Stimulated activated CD8-positive, alpha-beta memory T cell treated with anti-CD3 and anti-CD28 coated beads, Interleukin-12 subunit alpha, Interleukin-12 subunit beta, amount 100 ng/mL, for 24 hours (primary cell): Measurements from ENCODE around the gene SND1.

Experiments used
- DNase-seq: peaks from one replicate; pipeline ENCODE4 v3.0.0-alpha.2; 2020; ENCODE audit errors: extremely low read depth

Gene SND1

DNA sequence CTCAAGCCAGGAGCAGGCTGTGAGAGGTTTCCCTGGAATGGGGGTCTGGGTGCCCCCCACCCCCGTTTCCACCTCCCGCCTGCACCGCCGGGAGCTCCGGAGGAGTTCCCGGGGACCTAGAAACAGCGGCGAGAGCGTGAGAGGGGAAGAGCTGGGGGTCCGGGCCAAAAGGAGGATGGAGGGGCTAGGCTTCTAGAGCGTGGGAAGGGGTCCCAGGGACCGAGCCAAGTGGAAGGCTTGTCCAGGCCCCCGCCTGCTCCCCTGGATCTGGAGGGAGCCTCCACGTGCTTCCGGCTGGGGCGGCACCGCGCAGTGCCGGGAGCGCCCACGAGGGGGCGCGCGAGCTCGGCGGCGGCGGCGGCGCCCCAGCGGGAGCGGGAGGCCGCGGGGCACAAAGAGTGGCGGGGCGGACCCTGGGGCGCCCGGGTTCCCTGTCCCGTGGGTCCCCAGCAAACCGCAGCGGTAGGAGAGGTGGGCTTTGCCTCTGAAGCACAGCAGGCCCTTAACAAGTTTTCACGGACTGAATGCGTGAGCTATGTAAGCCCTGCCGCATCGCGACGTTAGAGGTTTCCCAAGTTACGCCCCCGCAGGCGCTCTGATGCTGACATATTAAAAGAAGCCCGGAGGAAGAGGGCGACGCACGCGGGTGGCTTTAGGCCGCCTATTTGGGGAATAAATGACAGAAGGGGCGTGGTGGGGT, 483.7 kb downstream of the SND1 start:
- DNase-seq = no peak

DNA sequence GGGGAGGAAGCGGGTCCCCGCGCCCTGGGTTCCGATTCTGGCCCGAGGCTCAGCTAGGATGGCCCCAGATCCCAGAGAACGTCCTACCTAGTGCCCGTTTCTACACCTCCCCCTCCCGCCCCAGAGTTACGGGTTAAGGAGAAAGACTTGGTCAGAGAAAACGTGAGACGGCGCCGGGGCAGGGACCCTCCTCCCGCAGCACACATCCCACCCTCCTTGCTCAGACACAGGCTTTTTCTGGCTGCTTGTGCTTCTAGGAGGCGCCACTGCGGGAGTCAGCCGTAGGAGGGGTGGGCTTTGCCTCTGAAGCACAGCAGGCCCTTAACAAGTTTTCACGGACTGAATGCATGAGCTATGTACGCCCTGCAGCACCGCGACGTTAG, 484.2 kb downstream of the SND1 start:
- DNase-seq = no peak

- no peak for DNase-seq
Measured at GRCh38 chr7:128137181-128137580, 485.2 kb downstream of the SND1 start.

DNA sequence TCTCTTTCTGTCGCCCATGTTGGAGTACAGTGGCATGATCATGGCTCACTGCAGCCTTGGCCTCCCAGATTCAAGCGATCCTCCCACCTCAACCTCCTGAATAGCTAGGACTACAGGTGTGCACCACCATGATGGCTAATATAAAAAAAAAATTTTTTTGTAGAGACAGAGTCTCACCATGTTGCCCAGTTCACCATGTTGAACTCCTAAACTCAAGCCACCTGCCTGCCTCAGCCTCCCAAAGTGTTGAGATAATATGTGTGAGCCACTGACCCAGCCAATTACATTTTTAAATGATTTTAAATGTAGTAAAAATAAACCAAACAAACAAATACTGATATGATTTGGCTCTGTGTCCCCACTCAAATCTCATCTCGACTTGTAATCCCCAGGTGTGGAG, 487.4 kb downstream of the SND1 start:
- DNase-seq = no peak

GRCh38 chr7:128141683-128142195, 489.7 kb downstream of the SND1 start:
- DNase-seq = no peak
